SU-DHL-6 (cell line): ENCODE data around the gene CUL9.

Experiments used
- H2AFZ ChIP-seq: fragments of 200-600 bp; sonication (generic); 2 replicates; pipeline ENCODE4 v1.6.1; 2014; ENCODE audit warnings: low read depth, mild to moderate bottlenecking, moderate library complexity, mixed read lengths, antibody characterized with exemption, low read length; ENCODE audit not compliant: severe bottlenecking
- H3F3A ChIP-seq: fragments of 200-600 bp; shearing (Covaris generic); 2 replicates; pipeline ENCODE4 v1.6.0; 2016; ENCODE audit warnings: antibody characterized with exemption, mild to moderate bottlenecking; ENCODE audit not compliant: insufficient read depth
- H3K27ac ChIP-seq: fragments of 200-600 bp; sonication (generic); 2 replicates; pipeline ENCODE4 v1.5.1; 2016; ENCODE audit warnings: low read depth, mild to moderate bottlenecking, low read length, moderate library complexity, mixed read lengths
- H3K27me3 ChIP-seq: fragments of 200-600 bp; sonication (generic), shearing (Covaris generic); 2 replicates; pipeline ENCODE4 v1.6.0; 2014; ENCODE audit warnings: mild to moderate bottlenecking, low read length
- H3K36me3 ChIP-seq: fragments of 200-600 bp; sonication (generic); 2 replicates; pipeline ENCODE4 v1.6.1; 2014; ENCODE audit warnings: mild to moderate bottlenecking, low read length, mixed read lengths
- H3K4me2 ChIP-seq: fragments of 300-600, 200-600 bp; shearing (Covaris generic), sonication (generic); 2 replicates; pipeline ENCODE4 v1.6.0; 2014; ENCODE audit warnings: low read length, low read depth, mild to moderate bottlenecking; ENCODE audit not compliant: poor library complexity, severe bottlenecking
- H3K4me3 ChIP-seq: fragments of 200-600 bp; sonication (generic); 2 replicates; pipeline ENCODE4 v1.5.1; 2014; ENCODE audit warnings: antibody characterized with exemption, low read length, mild to moderate bottlenecking, mixed read lengths; ENCODE audit not compliant: insufficient read depth, poor library complexity, severe bottlenecking
- H3K79me2 ChIP-seq: fragments of 200-600 bp; sonication (generic); 2 replicates; pipeline ENCODE4 v1.6.1; 2014; ENCODE audit warnings: mild to moderate bottlenecking, low read length, moderate library complexity; ENCODE audit not compliant: insufficient read depth
- H3K9ac ChIP-seq: fragments of 200-600 bp; sonication (generic); 2 replicates; pipeline ENCODE4 v1.7.0; 2014; ENCODE audit warnings: mild to moderate bottlenecking, low read length
- H3K9me2 ChIP-seq: fragments of 200-600 bp; sonication (generic); replicated peaks from 2 replicates; pipeline ENCODE4 v1.6.1; 2014; ENCODE audit warnings: low read length; ENCODE audit not compliant: insufficient read depth
- H3K9me3 ChIP-seq: fragments of 200-600 bp; sonication (generic); 2 replicates; pipeline ENCODE4 v1.6.1; 2014; ENCODE audit warnings: low read length, mixed read lengths; ENCODE audit not compliant: insufficient read depth
- H4K20me1 ChIP-seq: fragments of 200-600 bp; sonication (generic); 2 replicates; pipeline ENCODE4 v1.6.1; 2014; ENCODE audit warnings: low read depth, mild to moderate bottlenecking, antibody characterized with exemption, low read length, moderate library complexity, mixed read lengths
- EZH2phosphoT487 ChIP-seq: fragments of 200-600 bp; sonication (generic), shearing (Covaris generic); conservative IDR thresholded peaks from 2 replicates; pipeline ENCODE4 v1.6.1; 2018; ENCODE audit warnings: mild to moderate bottlenecking, antibody characterized with exemption, low read length, moderate library complexity, mixed read lengths
- TF ChIP-seq, protein P1 (sequence below): fragments of 200-600 bp; sonication (generic); IDR thresholded peaks from one replicate; pipeline ENCODE4 v1.5.1; 2017; ENCODE audit warnings: antibody characterized with exemption, mild to moderate bottlenecking, low read length, moderate library complexity; ENCODE audit not compliant: insufficient read depth, poor library complexity, severe bottlenecking

The CUL9 gene

DNA sequence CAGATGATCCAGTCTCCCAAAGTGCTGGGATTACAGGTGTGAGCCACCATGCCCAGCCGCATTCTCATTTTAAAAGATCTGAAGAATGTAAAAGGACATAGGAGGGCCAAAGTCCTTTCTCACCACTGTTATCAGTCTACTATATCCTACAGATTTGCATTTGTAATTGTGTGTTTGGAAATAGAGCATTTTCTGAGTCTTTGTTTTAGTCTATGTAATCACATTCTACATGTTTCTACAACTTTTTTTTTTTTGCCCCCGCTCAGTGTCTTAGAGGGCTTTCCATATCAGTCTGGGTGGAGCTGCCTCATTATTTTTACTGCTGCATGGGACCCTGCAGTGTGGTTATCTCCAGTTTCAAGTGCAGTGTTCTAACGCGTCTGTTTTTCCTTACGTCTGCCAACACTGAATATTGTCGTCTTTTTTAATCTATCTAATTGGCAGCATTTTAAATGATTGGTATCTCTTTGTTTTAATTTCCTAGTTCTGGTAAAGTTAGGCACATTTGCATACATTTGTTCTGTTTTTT, 7.8 kb downstream of the CUL9 start:
- no peaks in the 10 kb centered on the region for H3K27me3 ChIP-seq
- H3K9ac ChIP-seq: no peak overlapping the region
- no peaks in the 10 kb centered on the region for H4K20me1 ChIP-seq
- H3K9me2 ChIP-seq: no peaks in the 10 kb centered on the region
- no peak overlapping the region for H3K27ac ChIP-seq
- peaks cover 8% of the 10 kb centered on the region; the same call in 1 of the 2 replicates for H3K36me3 ChIP-seq
- TF ChIP-seq EZH2phosphoT487: no peak
- TF ChIP-seq, protein P1, sequence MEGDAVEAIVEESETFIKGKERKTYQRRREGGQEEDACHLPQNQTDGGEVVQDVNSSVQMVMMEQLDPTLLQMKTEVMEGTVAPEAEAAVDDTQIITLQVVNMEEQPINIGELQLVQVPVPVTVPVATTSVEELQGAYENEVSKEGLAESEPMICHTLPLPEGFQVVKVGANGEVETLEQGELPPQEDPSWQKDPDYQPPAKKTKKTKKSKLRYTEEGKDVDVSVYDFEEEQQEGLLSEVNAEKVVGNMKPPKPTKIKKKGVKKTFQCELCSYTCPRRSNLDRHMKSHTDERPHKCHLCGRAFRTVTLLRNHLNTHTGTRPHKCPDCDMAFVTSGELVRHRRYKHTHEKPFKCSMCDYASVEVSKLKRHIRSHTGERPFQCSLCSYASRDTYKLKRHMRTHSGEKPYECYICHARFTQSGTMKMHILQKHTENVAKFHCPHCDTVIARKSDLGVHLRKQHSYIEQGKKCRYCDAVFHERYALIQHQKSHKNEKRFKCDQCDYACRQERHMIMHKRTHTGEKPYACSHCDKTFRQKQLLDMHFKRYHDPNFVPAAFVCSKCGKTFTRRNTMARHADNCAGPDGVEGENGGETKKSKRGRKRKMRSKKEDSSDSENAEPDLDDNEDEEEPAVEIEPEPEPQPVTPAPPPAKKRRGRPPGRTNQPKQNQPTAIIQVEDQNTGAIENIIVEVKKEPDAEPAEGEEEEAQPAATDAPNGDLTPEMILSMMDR: no peak
- no peak overlapping the region for H2AFZ ChIP-seq
- no peak overlapping the region for H3K4me3 ChIP-seq
- peaks cover 12% of the 10 kb centered on the region; the same call in 1 of the 2 replicates for H3F3A ChIP-seq
- H3K79me2 ChIP-seq: no peaks in the 10 kb centered on the region
- no peaks in the 10 kb centered on the region for H3K9me3 ChIP-seq
- no peak overlapping the region for H3K4me2 ChIP-seq

DNA sequence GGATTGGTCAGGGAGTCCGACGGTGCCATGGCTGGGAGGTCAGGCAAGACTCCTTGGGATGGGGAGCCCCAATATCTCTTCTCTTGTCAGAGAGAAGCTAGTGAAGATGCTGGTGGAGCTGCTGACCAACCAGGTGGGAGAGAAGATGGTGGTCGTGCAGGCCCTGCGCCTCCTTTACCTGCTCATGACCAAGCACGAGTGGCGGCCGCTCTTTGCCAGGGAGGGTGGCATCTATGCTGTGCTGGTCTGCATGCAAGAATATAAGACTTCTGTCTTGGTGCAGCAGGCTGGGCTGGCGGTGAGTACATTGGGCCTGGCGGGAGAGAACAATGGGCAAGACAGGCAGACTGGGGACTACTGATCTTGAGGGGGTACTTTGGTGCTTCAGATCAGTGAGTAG, 10.9 kb downstream of the CUL9 start:
- H3K9me3 ChIP-seq: no peaks in the 10 kb centered on the region
- H3K4me3 ChIP-seq: no peak overlapping the region
- H4K20me1 ChIP-seq: no peaks in the 10 kb centered on the region
- H3K27me3 ChIP-seq: no peaks in the 10 kb centered on the region
- no peaks in the 10 kb centered on the region for H3K79me2 ChIP-seq
- H3K36me3 ChIP-seq: peaks cover 4% of the 10 kb centered on the region; the same call in 1 of the 2 replicates
- no peak overlapping the region for H2AFZ ChIP-seq
- H3K4me2 ChIP-seq: no peak overlapping the region
- peaks cover 12% of the 10 kb centered on the region; the same call in 1 of the 2 replicates for H3F3A ChIP-seq
- no peak overlapping the region for H3K27ac ChIP-seq
- no peaks in the 10 kb centered on the region for H3K9me2 ChIP-seq
- no peak overlapping the region for H3K9ac ChIP-seq
- TF ChIP-seq, protein P1: no peak
- TF ChIP-seq EZH2phosphoT487: no peak

DNA sequence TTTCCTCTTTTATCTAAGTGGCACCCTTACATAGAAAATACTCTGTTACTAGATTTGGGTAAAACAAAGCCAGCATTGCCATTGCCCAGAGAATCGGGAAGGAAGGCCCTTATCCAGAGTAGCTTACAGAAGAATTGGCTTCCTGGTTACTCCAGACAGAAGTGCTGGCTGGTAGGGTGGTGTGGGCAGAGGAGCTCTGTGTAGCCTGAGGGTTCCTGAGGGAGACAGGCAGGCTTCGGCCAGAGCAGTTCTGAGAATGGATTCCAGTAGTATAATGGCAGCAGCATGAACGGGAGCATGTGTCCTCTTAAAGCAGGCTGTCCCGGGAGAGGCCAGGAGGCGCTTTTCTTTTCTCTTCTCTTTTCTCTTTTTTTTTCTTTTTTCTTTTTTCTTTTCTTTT, 11.9 kb downstream of the CUL9 start:
- Histone ChIP-seq H3K27me3 (no peaks in the 10 kb centered on the region), H3K36me3 (peaks cover 4% of the 10 kb centered on the region; the same call in 1 of the 2 replicates), H3K9me2 (no peaks in the 10 kb centered on the region), H3K4me2 (no peak overlapping the region), H2AFZ (no peak overlapping the region), H3K4me3 (no peak overlapping the region), H3F3A (peaks cover 8% of the 10 kb centered on the region; the same call in 1 of the 2 replicates), H3K27ac (no peak overlapping the region), H3K9me3 (no peaks in the 10 kb centered on the region), H3K9ac (no peak overlapping the region), H3K79me2 (no peaks in the 10 kb centered on the region), H4K20me1 (no peaks in the 10 kb centered on the region)
- TF ChIP-seq, protein P1: no peak
- TF ChIP-seq EZH2phosphoT487: no peak
